ENCODE data around the gene TMPRSS11F. TPM values are rescaled to one million over a fixed set of nuclear protein-coding genes. Genes with fewer than 3 reads are reported as not detected.

TMPRSS11F gene
- total RNA-seq, 1 experiment from 2014 or later: not detected

DNA sequence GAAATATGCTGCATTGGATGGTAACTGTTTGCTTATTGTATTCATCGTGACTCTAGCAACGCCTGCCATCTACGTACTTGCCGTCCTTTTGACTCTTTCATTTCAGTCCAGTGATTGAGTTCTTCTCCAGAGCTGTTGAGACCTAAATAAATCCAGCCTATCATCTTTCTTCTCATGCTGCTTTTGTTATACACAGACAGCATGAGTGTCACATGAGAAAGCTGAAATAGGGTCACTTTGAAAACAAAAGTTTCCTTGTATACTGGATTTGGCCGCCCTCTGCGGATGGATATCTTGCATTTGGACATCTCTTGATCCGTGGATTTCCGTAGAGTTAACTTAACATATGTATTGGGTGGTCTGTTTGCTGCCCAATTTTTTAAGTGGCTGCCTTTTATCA lies 67.2 kb downstream of the TMPRSS11F start:
- Histone ChIP-seq H2AK5ac (ENCODE audit: insufficient read length, low read length) (no peak overlapping the region), H3K9me3 (ENCODE audit: control insufficient read depth, low read depth, low read length) (no peaks in the 10 kb centered on the region), H3T11ph (ENCODE audit: low read length) (no peak overlapping the region), H2BK12ac (ENCODE audit: insufficient read length, low read depth, low read length) (no peak overlapping the region), H3K4me1 (ENCODE audit: insufficient read depth, low read length) (no peaks in the 10 kb centered on the region), H3K4ac (ENCODE audit: low read depth, low read length) (no peak overlapping the region), H3K27ac (ENCODE audit: insufficient read length, low read depth, low read length) (no peak overlapping the region), H3K18ac (ENCODE audit: insufficient read length, low read depth, low read length) (no peak overlapping the region), H2BK5ac (ENCODE audit: insufficient read length, low read length) (no peak overlapping the region), H2BK20ac (ENCODE audit: low read depth, low read length, poor library complexity, severe bottlenecking) (no peak overlapping the region), H3K23ac (ENCODE audit: insufficient read length, low read depth, low read length) (no peak overlapping the region), H2AFZ (ENCODE audit: low read length) (no peak overlapping the region), H4K5ac (ENCODE audit: insufficient read length, low read depth, low read length) (no peak overlapping the region), H3K9ac (ENCODE audit: extremely low read depth, insufficient read length, low read length) (no peak overlapping the region), H2BK15ac (ENCODE audit: low read depth, low read length) (no peak overlapping the region), H2BK120ac (ENCODE audit: low read depth, low read length, poor library complexity, severe bottlenecking) (no peak overlapping the region), H4K20me1 (ENCODE audit: control insufficient read depth, insufficient read depth, insufficient read length) (no peaks in the 10 kb centered on the region), H3K14ac (ENCODE audit: insufficient read depth, low read length) (no peak overlapping the region), H3K79me1 (ENCODE audit: insufficient read depth, low read depth, low read length, poor library complexity, severe bottlenecking) (no peaks in the 10 kb centered on the region), H3K23me2 (ENCODE audit: insufficient read length, low read depth, low read length, poor library complexity, severe bottlenecking) (no peaks in the 10 kb centered on the region), H4K91ac (ENCODE audit: insufficient read length, low read depth, low read length) (no peak overlapping the region), H3K56ac (ENCODE audit: insufficient read length, low read depth, low read length) (no peak overlapping the region), H4K8ac (replicated peaks; ENCODE audit: insufficient read length, low read depth, low read length) (no peak overlapping the region), H3K79me2 (ENCODE audit: insufficient read depth, low read length) (no peaks in the 10 kb centered on the region), H3K4me2 (ENCODE audit: insufficient read depth, insufficient read length, low read length) (no peak overlapping the region), H3K27me3 (ENCODE audit: insufficient read depth, low read length) (no peaks in the 10 kb centered on the region)
- Mint-ChIP-seq H3K4me1 (no peaks in the 10 kb centered on the region), H3K9me3 (no peaks in the 10 kb centered on the region), H3K4me3 (no peak overlapping the region), H3K36me3 (ENCODE audit: insufficient read depth in 1 of 3, low read depth in 3 of 3) (no peaks in the 10 kb centered on the region), H3K27me3 (ENCODE audit: low read depth) (no peaks in the 10 kb centered on the region), H3K27ac (no peak overlapping the region)
- DNase-seq: no peak
- WGBS (ENCODE audit: extremely low coverage, insufficient read length, low lambda C conversion rate): no CpG with 5 or more reads among the region's 8 CpGs
- TF ChIP-seq, protein P1, sequence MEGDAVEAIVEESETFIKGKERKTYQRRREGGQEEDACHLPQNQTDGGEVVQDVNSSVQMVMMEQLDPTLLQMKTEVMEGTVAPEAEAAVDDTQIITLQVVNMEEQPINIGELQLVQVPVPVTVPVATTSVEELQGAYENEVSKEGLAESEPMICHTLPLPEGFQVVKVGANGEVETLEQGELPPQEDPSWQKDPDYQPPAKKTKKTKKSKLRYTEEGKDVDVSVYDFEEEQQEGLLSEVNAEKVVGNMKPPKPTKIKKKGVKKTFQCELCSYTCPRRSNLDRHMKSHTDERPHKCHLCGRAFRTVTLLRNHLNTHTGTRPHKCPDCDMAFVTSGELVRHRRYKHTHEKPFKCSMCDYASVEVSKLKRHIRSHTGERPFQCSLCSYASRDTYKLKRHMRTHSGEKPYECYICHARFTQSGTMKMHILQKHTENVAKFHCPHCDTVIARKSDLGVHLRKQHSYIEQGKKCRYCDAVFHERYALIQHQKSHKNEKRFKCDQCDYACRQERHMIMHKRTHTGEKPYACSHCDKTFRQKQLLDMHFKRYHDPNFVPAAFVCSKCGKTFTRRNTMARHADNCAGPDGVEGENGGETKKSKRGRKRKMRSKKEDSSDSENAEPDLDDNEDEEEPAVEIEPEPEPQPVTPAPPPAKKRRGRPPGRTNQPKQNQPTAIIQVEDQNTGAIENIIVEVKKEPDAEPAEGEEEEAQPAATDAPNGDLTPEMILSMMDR (conservative IDR thresholded peaks at IDR 0.05): no peak
